Measurements from ENCODE around the gene CACUL1.

CACUL1 gene

GRCh38 chr10:118638680-118639079, 116.1 kb downstream of the CACUL1 start:
- no peak for DNase-seq (ENCODE audit: low read depth in 2 of 2)

GRCh38 chr10:118635674-118636402, 118.9 kb downstream of the CACUL1 start:
- DNase-seq (ENCODE audit: low read depth in 2 of 2): no peak

GRCh38 chr10:118633786-118634185, 121.0 kb downstream of the CACUL1 start:
- DNase-seq (ENCODE audit: low read depth in 2 of 2): no peak

GRCh38 chr10:118629211-118629610, 125.6 kb downstream of the CACUL1 start:
- no peak for DNase-seq (ENCODE audit: low read depth in 2 of 2)

DNA sequence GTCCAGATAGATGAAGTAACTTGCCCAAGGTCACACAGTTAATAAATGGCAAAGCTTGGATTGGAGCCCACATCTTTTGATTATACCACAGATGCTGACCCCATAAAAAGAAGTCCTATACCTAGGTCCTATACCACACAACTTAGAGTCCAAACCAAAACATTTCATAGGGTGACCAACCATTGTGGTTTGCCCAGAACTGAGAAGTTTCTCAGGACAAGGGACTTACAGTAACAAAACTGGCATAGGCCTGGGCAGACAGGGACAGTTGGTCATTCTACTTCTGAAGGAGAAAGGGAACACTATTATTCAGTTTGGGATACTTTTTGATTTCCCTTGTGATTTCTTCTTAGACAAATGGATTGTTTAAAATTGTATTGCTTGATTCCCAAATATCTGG, 126.4 kb downstream of the CACUL1 start:
- no peak for DNase-seq (ENCODE audit: low read depth in 2 of 2)

DNA sequence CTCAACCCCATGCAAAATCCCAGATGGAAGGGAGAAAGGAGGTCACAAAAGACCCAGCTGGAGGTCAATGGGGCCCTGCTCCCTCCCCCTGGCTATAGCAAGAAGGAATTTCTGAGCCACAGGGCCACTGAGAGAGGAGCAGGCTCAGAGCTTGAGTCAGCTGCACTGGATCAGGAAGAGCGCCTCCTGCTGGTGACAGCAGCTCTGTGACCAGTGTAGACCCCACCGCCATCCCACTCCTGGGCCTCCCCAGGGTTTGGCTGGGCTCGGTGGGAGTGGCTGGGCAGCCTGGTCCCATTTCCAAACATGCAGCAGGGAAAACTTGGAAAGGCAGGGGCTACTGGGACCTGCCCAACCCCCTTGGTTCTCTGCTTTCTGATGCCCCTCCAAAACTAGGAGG, 127.8 kb downstream of the CACUL1 start:
- DNase-seq (ENCODE audit: low read depth in 2 of 2): no peak
